ENCODE data around the gene MAP3K15.
A peak's percentile ranks its signal among the peaks of the same experiment; 100 is the strongest.

Gene MAP3K15

DNA sequence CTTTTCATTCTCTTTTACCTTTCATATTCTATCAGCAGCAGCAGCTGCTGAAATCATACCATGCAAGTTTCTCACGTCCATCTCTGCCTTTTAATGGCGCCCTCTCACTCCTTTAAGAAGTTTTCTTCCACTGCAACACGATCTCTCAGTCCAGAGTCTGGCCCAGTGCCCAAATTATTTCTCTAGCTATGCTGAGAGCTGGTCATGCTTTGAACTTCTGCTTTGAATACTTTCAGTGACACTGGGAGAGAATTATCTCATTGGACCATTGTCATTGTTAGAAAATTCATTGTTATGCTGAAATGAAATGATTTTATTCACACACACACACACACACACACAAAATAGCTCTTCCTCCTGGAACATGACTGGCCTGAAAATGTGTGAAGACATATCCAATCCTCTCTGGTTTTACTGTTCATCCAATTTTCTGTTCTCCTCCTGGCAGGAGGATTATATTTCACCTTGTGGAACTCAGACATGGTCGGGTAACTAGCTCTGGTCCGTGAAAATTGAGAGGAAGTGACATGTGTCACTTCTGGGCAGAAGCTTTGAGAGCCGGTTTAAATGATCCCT lies 172.9 kb downstream of the MAP3K15 start:
- no peak for DNase-seq

- no peak for DNase-seq
Measured at GRCh38 chrX:19334945-19335626, 180.2 kb downstream of the MAP3K15 start.

- peak; percentile 87 for DNase-seq
Measured at GRCh38 chrX:19332983-19333382, 182.3 kb downstream of the MAP3K15 start.

DNA sequence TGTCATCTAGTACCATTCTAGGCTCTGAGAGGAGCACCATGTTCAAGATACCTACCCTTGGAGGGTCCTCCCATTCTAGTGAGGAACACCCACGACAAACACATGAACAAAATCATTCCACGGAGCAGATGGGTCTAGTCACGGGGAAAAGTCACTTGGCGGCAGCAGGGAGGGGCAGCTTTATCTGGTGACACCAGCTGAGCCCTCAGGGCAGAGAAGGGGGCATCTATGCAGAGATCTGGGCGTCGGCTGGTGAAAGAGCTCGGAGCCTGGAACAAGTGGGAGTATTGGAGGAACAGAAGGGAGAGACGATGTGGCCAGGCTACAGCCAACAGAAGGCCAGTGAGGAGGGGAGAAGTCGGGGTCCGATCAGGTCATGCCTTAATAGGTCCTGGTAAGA lies 183.5 kb downstream of the MAP3K15 start:
- DNase-seq: no peak

DNA sequence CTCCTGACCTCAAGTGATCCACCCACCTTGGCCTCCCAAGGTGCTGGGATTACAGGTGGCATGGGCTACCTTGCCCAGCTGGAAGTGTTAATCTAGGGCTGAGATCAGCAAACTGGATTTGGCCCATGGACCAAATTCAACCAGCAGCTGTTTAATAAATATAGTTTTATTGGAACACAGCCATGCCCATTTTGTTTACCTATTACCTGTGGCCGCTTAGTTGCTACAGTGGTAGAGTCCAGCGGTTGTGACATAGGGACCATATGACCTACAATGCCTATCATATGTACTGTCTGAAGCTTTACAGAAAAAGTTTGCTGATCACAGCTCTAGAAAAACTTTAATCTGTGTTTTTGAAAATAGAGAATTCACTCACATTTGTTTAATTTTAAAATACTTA lies 188.7 kb downstream of the MAP3K15 start:
- DNase-seq: no peak
